Measurements from ENCODE around the gene TPST1.

The TPST1 gene

DNA sequence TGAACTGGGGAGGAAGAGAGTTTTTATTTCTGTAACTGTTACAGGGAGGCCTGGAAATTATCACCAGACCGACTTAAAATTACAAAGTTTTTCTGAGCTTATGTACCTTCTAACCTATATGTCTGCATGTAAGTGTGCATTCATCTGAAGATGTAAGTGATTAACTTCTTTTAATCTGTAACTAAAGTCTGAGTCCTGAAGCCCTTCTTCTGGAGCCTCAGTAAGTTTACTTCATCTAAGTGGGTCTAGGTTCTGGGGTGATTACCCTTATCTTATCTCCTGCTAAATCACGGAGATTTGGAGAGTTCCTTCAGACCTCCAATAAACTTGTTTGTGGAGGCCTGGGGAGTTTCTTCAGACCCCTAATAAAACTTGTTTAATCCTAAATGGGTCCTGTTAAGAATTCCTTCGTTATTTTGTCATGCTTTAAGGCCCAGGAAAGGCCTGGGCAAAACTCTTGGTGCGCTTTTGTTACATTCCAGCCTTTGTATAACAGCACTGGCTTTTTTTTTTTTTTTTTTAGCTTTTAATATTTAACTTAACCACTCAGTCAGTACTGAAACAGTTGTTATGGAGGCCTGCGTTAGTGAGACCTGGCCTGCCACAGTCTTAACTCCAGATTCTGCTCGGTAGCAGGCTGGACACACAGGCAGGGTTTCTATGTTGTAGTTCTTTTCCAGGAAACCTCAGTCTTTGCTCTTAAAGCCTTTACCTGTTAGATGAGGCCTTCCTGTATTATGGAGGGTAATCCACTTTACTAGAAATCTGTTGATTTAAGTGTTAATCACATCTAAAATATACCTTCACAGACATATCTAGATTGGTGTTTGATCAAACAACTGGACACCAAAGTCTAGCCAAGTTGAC, 33.0 kb downstream of the TPST1 start:
- no peak for DNase-seq (ENCODE audit: low read depth in 2 of 2, low spot score in 1 of 2)

DNA sequence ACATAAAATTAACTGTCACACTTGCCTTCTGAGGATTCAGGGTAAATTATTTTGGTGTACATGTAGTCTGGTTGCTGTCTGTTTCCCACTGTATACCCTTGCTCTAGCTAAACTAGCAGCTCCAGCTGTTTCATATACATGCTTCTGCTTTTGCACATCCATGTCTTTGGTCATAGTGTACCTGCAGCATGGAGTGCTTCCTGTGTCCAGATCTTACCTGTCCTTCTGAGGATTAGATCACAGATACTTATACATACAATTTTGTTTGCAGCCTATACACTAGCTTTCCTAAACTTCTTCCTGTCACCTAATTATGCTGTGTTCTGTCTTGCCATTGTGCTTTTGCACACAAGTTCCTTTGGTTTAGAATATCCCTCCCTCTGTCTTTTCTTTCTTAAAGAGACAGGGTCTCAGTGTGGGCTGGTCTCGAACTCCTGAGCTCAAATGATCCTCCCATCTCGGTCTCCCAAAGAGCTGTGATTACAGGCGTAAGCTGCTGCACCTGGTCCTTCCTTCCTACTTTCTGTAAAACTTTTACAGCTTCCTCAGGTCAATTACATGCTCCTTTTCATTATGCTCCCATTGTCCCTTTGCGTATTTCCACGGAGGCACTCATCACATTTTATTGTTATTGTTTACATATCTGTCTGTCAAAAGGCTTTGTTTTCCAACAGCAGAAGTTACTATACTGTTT, 33.8 kb downstream of the TPST1 start:
- no peak for DNase-seq (ENCODE audit: low read depth in 2 of 2, low spot score in 1 of 2)

DNA sequence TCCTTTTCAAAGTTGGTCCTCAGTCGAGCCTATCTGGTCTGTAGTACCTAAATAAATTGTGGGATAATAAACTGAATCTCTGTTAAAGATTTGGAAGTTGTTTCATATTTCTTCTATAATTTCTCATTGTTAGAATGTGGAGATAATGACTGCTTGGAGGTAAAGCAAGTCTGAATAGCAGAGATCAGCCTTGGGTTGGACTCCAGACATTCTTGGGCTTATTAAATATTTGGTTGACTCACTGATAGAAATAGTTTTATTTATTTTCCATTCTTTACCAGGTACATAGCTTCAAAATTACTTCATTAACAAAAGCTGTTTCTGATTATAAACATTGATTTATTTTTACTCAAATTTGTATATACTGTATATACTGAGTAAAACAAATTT, 34.3 kb downstream of the TPST1 start:
- DNase-seq (ENCODE audit: low read depth in 2 of 2, low spot score in 1 of 2): no peak

DNA sequence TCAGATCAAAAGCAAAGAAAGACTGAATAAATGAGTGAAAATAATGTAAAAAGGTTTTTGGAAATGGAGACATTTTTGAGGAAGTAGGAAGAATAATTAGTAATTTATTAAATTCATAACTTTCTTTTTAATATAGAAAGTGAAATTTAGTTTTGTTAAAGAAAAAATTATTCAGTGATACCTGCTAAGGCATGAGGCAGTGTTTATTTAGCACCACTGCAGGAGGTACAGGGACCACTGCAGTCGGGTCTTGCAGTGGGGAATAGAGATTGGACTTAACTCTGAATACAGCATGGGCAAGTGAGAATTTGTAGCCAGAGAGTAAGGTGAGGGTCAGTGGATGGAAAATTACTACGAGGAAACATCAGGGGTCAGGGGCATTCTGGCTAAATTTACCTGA, 39.9 kb downstream of the TPST1 start:
- DNase-seq (ENCODE audit: low read depth in 2 of 2, low spot score in 1 of 2): no peak

DNA sequence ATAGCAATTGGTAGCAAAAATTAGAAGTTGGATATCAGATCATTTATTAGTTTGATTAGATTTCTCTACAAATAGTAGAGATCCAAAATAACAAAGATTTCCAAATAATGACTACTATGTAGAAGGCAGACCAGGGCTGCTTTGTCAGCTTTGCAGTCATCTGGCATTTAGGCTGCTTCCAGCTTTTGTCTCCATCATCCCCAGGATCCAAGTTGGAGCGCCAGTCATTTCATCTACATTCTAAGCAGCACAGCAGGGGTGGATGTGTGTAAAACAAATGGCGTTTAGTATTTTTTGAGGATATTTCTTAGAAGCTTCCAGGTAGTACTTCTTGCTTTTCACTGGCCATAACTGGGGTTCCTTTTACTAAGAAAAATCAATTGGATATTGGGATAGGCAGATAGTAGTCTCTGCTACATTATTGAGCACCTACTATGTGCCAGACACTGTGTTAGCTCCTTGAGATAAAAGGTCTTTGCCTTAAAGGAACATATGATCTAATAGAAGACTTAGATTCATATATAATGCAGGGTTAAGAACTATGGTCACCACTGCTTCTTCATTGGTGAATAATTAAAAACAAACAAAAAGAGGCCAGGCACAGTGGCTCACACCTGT, 41.5 kb downstream of the TPST1 start:
- no peak for DNase-seq (ENCODE audit: low read depth in 2 of 2, low spot score in 1 of 2)

DNA sequence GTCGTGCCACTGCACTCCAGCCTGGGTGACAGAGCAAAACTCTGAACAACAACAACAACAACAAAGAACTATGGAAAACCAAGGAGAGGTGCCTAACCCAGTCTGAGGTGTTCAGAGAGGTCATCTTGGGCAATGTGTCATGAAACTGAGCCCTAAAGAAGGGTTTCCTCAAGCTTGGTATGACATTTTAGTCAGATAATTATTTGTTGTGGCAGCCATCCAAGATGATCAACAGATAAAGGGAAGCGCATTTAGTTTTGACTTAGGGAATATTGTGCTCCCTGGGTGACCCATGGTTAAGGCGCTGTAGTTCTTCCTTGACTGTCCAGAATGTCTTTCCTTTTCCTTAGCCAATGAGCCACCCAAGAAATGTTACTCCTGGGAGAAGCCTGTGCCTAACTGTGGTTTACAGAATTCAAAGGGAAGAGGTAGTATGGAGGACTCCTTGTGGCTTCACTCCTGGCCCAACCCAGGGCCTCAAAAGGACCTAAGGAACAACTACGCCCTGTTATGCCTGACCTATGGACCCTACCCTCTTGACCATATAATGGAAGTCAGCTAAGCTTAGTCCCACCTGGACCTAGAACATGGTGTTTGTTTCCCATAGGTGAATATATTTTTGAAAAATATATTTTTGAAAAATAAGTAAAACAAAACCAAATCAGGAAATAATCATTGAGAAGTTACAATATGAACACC, 42.4 kb downstream of the TPST1 start:
- no peak for DNase-seq (ENCODE audit: low read depth in 2 of 2, low spot score in 1 of 2)

DNA sequence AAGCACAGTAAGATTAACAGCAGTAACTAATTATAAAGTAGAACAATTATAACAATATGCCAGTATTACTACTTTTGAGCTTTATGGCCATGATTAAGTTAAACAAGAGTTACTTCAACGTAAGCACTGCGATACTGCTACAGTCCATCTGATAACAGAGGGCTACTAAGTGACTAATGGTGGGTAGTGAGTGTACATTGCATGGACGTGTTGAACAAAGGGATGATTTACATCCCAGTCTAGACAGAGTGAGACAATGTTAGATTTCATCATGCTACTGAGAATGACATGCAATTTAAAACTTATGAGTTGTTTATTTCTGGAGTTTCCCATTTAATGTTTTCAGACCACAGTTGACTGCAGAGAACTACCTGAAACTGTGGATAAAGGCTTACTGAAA, 45.6 kb downstream of the TPST1 start:
- no peak for DNase-seq (ENCODE audit: low read depth in 2 of 2, low spot score in 1 of 2)

DNA sequence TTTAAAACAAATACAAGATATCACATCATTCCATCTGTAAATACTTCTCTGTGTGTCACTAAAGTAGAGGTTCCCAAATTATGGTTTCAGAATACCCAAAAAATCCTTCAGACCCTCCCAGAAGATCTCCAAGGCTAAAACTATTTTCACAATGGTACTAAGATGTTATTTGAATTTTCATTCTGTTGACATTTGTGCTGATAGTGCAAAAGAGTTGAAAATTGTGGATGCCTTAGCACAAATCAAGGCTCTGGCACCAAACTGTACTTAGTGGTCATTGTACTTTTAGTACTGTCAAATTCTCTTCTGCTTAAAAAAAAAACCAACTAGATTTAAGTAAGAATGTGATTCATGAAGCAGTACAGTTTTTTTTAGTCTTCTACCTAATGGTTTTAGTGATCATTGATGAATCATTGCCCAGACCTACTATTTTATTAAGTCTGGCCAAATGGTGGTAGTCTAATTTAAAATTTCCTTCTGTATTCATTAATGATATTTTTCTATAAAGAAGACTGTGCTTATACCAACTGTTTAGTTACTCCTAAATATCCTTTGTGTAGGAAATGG, 50.5 kb downstream of the TPST1 start:
- DNase-seq (ENCODE audit: low read depth in 2 of 2, low spot score in 1 of 2): no peak

DNA sequence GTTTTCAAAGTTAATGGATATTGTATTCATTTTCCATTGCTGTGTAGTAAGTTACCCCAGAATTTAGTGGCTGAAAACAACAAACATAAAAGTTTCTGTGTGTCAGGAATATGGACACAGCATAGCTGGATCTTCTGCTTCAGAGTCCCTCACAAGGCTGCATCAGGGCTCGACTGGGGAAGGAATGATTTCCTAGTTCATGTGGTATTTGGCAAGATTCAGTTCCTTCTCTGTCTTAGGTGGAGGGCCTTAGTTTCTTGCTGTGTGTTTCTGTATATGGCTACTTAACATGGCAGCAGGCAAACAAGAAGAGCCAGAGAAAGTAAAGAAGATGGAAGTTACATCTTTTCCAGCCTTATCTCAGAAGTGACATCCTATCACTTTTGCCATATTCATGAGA, 51.1 kb downstream of the TPST1 start:
- DNase-seq (ENCODE audit: low read depth in 2 of 2, low spot score in 1 of 2): no peak

DNA sequence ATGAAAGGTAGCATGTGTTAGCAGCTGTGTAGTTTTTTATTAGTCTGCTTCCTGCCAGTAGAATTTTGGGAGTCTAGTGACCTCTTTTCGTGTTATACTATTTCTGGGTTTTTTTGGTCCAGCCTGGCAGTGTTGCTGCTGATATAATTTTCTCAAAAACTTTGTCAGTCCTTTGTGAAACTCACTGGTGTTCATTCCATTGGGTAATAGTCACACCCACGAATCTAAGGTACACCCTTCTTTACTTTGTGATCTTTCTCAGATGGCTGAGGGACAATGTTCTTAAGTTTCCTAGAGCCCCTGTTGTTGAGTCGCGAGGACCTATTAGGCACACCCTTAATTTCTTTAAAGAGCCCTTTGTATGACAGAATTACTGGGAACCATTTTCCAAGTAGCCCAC, 52.3 kb downstream of the TPST1 start:
- no peak for DNase-seq (ENCODE audit: low read depth in 2 of 2, low spot score in 1 of 2)

DNA sequence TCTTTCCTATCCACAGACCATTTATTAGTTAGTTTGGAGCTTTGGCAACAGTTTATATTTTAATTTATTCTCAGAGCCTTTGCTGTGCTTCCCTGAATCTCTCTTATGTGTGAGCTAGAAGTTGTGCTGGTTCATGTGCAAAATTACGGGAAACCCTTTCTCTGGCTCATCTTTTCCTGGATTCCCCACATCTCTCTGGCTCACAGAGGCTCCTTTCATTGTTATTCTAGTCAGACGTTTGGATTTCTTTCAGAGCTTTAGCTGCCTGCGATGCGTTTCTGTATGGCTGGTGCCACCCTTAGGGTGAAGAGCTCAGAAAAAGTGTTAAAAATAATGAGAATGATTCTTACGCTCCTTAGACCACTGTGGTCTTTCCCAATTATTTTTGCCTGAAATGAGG, 53.3 kb downstream of the TPST1 start:
- no peak for DNase-seq (ENCODE audit: low read depth in 2 of 2, low spot score in 1 of 2)

DNA sequence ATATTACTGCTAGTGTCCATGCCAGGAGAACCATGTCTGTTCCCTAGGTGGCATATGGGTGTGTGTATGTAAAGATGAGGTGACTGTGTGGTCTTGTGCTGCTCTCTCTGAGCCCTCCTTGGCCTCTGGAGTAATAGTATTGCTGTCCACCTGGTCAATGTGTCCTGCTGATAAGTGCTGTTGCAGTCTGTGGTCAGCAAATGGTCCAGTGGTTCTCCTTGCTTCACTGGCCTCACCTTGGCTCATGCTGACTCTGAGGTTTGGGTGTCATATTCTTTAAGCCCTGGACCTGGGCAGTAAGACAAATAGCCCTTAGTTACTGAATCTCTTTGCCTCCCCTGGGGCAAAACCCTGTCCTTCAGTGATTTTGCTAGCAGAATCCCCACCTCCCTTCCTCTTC, 56.8 kb downstream of the TPST1 start:
- DNase-seq (ENCODE audit: low read depth in 2 of 2, low spot score in 1 of 2): no peak

DNA sequence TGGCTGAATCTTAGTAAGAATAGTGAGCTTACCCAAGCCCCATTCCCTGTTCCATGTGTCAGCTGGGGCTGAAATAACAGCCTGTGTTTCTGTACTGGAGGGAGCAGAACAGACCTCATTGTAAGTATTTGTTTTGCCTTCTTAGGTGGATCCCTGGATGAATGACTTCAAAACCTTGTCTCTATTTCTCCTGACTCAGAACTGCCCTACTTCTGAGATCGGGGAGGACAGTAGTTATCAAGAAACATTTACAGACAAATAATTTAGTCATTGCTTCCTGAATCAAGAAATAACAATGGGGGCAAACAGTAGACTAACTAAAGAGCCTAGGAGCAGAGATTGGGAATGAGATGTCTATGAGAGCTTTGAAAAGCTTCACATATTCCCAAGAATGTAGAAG, 58.8 kb downstream of the TPST1 start:
- DNase-seq (ENCODE audit: low read depth in 2 of 2, low spot score in 1 of 2): no peak

DNA sequence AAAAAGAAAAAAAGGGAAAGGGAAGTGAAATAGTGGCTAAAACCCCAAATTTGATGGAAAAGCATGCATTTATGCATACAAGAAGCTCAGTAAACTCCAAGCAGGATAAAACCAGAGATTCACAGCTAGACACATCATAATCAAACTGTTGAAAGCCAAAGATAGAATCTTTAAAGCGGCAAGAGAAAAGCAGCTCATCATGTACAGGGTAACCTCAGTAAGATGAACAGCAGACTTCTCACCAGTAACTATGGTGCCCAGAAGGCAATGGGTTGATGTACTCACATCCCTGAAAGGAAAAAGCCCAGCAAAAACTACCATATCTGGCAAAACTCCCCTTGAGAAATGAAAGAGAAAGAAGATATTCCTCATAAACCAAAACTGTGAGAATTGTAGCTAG, 60.4 kb downstream of the TPST1 start:
- DNase-seq (ENCODE audit: low read depth in 2 of 2, low spot score in 1 of 2): no peak

DNA sequence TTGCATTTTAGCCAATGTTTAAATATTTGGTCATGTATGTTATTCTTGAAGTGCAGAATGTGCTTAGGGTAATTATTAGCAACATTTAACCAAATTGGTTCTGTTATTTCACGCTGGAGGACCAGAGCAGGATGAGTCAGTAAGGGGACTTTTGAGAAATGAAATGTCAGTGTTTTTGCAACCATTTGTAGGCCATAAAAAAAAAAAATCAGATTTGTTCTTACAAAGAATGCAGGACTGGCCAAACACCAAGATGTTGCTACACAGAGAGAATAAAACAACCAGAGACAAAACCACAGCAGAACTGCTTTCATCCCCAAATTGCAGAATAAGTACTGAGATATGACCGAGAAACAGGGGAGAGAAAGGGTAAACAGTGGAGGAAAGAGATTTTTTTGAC, 62.1 kb downstream of the TPST1 start:
- DNase-seq (ENCODE audit: low read depth in 2 of 2, low spot score in 1 of 2): no peak

DNA sequence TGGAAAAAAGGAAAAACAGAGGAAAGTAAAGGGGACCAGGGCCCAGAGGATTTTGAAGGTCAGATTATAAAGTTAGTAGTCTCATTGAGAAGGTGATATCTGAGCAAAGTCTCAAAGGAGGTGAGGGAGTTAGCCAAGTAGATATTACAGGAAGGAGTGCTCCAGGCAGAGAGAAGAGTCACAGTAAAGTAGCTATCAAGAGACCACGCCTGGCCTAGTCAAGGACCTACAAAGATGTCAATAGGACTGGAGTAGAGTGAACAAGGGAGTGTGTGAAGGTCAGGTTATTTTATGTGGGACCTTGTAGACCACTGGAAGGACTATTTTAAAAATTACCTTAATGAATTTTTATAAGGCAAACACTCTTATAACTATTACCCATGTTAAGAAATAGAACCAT, 64.8 kb downstream of the TPST1 start:
- no peak for DNase-seq (ENCODE audit: low read depth in 2 of 2, low spot score in 1 of 2)

DNA sequence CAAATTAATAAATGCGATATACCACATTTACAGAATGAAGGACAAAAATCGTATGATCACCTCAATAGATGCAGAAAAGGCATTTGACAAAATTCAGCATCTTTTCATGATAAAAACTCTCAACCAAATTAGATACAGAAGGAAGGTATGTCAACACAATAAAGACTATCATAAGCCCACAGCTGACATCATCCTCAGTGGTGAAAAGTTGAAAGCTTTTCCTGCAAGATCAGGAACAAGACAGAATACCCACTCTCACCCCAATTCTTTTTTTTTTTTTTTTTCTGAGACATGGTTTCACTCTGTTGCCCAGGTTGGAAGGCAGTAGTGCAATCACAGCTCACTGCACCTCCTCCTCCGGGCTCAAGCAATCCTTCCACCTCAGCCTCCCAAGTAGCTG, 67.2 kb downstream of the TPST1 start:
- no peak for DNase-seq (ENCODE audit: low read depth in 2 of 2, low spot score in 1 of 2)

DNA sequence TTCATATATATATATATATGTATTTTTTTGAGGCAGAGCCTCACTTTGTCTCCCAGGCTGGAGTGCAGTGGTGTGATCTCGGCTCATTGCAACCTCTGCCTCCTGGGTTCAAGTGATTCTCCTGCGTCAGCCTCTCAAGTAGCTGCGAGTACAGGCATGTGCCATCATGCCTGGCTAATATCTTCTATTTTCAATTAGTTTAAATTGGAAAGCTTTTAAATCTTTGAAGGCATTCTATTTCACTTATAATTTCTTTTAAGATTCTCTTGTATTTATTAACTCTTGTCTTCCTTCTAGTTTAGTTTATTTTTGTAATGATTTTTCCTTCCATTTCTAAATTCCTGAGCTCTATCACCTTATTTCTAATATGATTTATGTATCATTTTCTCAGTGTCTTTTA, 71.2 kb downstream of the TPST1 start:
- no peak for DNase-seq (ENCODE audit: low read depth in 2 of 2, low spot score in 1 of 2)

DNA sequence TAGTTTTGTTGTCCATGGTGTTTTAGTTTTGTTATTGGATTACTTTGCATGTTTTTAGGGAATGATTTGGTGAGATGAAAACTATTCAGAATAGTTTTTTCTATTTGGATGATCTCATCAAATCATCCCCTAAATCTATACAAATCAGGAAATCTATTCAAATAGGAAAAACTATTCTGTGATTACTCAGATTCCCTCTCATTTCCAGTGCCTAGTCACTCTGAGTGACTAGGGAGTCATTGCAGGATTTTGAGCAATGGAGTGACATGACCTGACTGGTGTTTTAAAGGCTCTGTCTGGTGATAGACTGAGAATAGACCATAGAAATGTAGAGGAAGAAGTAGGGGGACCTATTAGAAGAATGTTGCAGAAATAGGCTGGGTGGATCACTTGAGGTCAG, 72.4 kb downstream of the TPST1 start:
- no peak for DNase-seq (ENCODE audit: low read depth in 2 of 2, low spot score in 1 of 2)

DNA sequence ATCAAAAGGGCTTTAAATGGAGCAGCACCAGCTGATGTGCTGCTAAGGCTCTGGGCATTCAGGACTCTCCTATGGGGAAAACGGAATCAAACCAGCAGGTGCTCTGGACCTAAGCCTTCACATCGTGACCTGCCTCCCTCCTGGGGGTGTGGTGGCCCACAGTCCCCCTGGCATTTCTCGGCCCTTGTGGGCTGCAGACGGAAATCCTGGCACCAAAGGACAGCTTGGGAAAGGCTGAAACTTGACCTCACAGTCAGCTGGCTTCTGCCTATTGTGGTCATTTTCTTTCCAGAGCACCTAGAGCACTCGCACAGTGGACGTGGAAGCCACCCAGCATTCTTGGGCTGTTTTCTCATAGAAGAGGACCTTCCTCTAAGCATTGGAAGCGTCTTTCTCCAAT, 74.8 kb downstream of the TPST1 start:
- no peak for DNase-seq (ENCODE audit: low read depth in 2 of 2, low spot score in 1 of 2)

Measured in stimulated activated CD8-positive, alpha-beta memory T cell treated with anti-CD3 and anti-CD28 coated beads, Interleukin-4, amount 100 ng/mL, for 4 hours (primary cell).